WTC11 (cell line): Measurements from ENCODE around the gene OTUD4. TPM values are rescaled to one million over a fixed set of nuclear protein-coding genes. Genes with fewer than 3 reads are reported as not detected.

Source experiments
- ATAC-seq: fragments of 200-7000 bp; cut with Tn5 transposase; 2 replicates; pipeline ENCODE4 v1.10.0; 2021; ENCODE audit warnings: mild to moderate bottlenecking, moderate library complexity
- CTCF ChIA-PET: fragments of 300-600 bp; sonication (Branson Sonifier 250); formaldehyde crosslinking; loops from one replicate; lab custom pipeline; 2021; ENCODE audit warnings: antibody characterized with exemption; lab: Charles Lee
- POLR2A ChIA-PET: fragments of 350-600 bp; sonication (Branson Sonifier 250); formaldehyde crosslinking; loops from one replicate; lab custom pipeline; 2021; ENCODE audit warnings: antibody characterized with exemption; lab: Charles Lee
- DNase-seq: peaks from one replicate; pipeline ENCODE4 v3.0.0; 2021; ENCODE audit warnings: low spot score
- H3K27ac Mint-ChIP-seq: 2 replicates; pipeline ENCODE4 v1.8.0; 2021; ENCODE audit warnings: mixed read lengths
- H3K27me3 Mint-ChIP-seq: 2 replicates; pipeline ENCODE4 v1.8.0; 2021; ENCODE audit warnings: low read depth, mild to moderate bottlenecking, moderate library complexity, mixed read lengths
- H3K36me3 Mint-ChIP-seq: 2 replicates; pipeline ENCODE4 v1.8.0; 2021; ENCODE audit warnings: mixed read lengths
- H3K4me1 Mint-ChIP-seq: 2 replicates; pipeline ENCODE4 v1.8.0; 2022; ENCODE audit warnings: mixed read lengths
- H3K4me3 Mint-ChIP-seq: 2 replicates; pipeline ENCODE4 v1.8.0; 2021; ENCODE audit warnings: mild to moderate bottlenecking, moderate library complexity, mixed read lengths
- H3K9me3 Mint-ChIP-seq: 2 replicates; pipeline ENCODE4 v1.8.0; 2021; ENCODE audit warnings: mixed read lengths
- CBFB ChIP-seq: sonication (generic); formaldehyde crosslinking; IDR thresholded peaks from 2 replicates; pipeline ENCODE4 v1.8.1; 2022; ENCODE audit warnings: mild to moderate bottlenecking, low read depth, missing genetic modification reagents
- ETV6 ChIP-seq: sonication (generic); formaldehyde crosslinking; IDR thresholded peaks from 2 replicates; pipeline ENCODE4 v1.8.1; 2022; ENCODE audit warnings: mild to moderate bottlenecking, missing genetic modification reagents
- GRHL2 ChIP-seq: fragments of 250-450 bp; sonication (Bioruptor Pico); IDR thresholded peaks from 2 replicates; pipeline ENCODE4 v1.8.0; 2022; ENCODE audit warnings: mild to moderate bottlenecking, moderate library complexity; ENCODE audit not compliant: insufficient replicate concordance, severe bottlenecking
- JAZF1 ChIP-seq: fragments of 250-450 bp; sonication (Bioruptor Pico); IDR thresholded peaks from 2 replicates; pipeline ENCODE4 v1.9.0; 2021; ENCODE audit warnings: moderate library complexity, mild to moderate bottlenecking, inconsistent platforms
- KAT7 ChIP-seq: sonication (generic); formaldehyde crosslinking; IDR thresholded peaks from 2 replicates; pipeline ENCODE4 v1.8.1; 2023; ENCODE audit warnings: missing genetic modification reagents, mild to moderate bottlenecking, borderline replicate concordance
- NR1H2 ChIP-seq: sonication (generic); formaldehyde crosslinking; IDR thresholded peaks from 2 replicates; pipeline ENCODE4 v1.9.0; 2021; ENCODE audit warnings: mild to moderate bottlenecking, moderate library complexity, missing genetic modification reagents
- NR2C2 ChIP-seq: sonication (generic); formaldehyde crosslinking; IDR thresholded peaks from 2 replicates; pipeline ENCODE4 v1.8.0; 2022; ENCODE audit warnings: mild to moderate bottlenecking, missing genetic modification reagents
- SOX15 ChIP-seq: fragments of 250-450 bp; sonication (Bioruptor Pico); IDR thresholded peaks from 2 replicates; pipeline ENCODE4 v1.9.0; 2021; ENCODE audit warnings: mild to moderate bottlenecking
- SP1 ChIP-seq: sonication (generic); formaldehyde crosslinking; conservative IDR thresholded peaks from 2 replicates; pipeline ENCODE4 v1.8.1; 2022; ENCODE audit warnings: missing genetic modification reagents
- TP53 ChIP-seq: sonication (generic); formaldehyde crosslinking; IDR thresholded peaks from 2 replicates; pipeline ENCODE4 v1.8.1; 2023; ENCODE audit warnings: mild to moderate bottlenecking, missing genetic modification reagents
- ZNF317 ChIP-seq: sonication (generic); formaldehyde crosslinking; IDR thresholded peaks from 2 replicates; pipeline ENCODE4 v1.8.1; 2023; ENCODE audit warnings: low read depth, mild to moderate bottlenecking, moderate library complexity, missing genetic modification reagents, borderline replicate concordance
- total RNA-seq: library from RNA; stranded (reverse); gene quantifications from 3 replicates; pipeline ENCODE4 v1.2.3, GENCODE V29; 2021
- TF ChIP-seq, protein P1 (sequence below): sonication (generic); formaldehyde crosslinking; IDR thresholded peaks from 2 replicates; pipeline ENCODE4 v1.8.1; 2023; ENCODE audit warnings: mild to moderate bottlenecking, missing genetic modification reagents, moderate library complexity
- TF ChIP-seq, protein P2 (sequence below): sonication (generic); formaldehyde crosslinking; IDR thresholded peaks from 2 replicates; pipeline ENCODE4 v1.8.0; 2023; ENCODE audit warnings: mild to moderate bottlenecking, missing genetic modification reagents
- TF ChIP-seq, protein P3 (sequence below): sonication (generic); formaldehyde crosslinking; IDR thresholded peaks from 2 replicates; pipeline ENCODE4 v1.8.1; 2022; ENCODE audit warnings: missing genetic modification reagents, borderline replicate concordance
- TF ChIP-seq, protein P4 (sequence below): sonication (generic); formaldehyde crosslinking; IDR thresholded peaks from 2 replicates; pipeline ENCODE4 v1.8.1; 2023; ENCODE audit warnings: mild to moderate bottlenecking, missing genetic modification reagents
- TF ChIP-seq, protein P5 (sequence below): sonication (generic); formaldehyde crosslinking; IDR thresholded peaks from 2 replicates; pipeline ENCODE4 v1.8.1; 2022; ENCODE audit warnings: low read depth, mild to moderate bottlenecking, moderate library complexity, missing genetic modification reagents, borderline replicate concordance
- TF ChIP-seq, protein P6 (sequence below): sonication (generic); formaldehyde crosslinking; IDR thresholded peaks from 2 replicates; pipeline ENCODE4 v1.8.1; 2023; ENCODE audit warnings: mild to moderate bottlenecking, missing genetic modification reagents, moderate library complexity
- TF ChIP-seq, protein P7 (sequence below): sonication (generic); formaldehyde crosslinking; IDR thresholded peaks from 2 replicates; pipeline ENCODE4 v1.8.0; 2022; ENCODE audit warnings: missing genetic modification reagents

The OTUD4 gene
- total RNA-seq, 1 experiment from 2014 or later: 44.6 TPM

DNA sequence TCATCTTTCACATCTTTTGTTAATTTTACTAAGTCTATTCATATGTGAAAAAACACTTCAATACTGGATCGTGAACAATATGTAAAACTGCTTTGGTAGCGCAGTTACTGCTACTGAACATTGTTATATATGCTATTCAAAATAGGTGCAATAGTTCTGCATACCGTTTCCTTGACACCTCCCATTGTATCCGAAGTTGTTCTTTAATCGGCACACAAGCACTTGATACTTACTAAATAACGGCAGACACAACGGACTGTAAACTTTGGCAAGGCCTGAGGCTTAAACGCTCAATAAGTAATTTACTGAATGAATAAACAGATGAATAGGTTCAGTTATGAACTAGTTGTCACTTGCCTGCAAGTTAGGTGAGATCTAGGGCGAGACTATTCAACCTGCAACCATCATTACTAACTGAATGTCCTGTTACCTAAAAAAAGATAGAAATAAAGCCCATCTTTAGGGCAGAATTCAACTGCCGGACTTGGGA, 83.0 kb downstream of the OTUD4 start:
- POLR2A ChIA-PET: interaction anchor here (0.6 kb wide), 1 partner anchor 12 kb away, joined by 3 read pairs; no protein-coding TSS in a partner anchor

DNA sequence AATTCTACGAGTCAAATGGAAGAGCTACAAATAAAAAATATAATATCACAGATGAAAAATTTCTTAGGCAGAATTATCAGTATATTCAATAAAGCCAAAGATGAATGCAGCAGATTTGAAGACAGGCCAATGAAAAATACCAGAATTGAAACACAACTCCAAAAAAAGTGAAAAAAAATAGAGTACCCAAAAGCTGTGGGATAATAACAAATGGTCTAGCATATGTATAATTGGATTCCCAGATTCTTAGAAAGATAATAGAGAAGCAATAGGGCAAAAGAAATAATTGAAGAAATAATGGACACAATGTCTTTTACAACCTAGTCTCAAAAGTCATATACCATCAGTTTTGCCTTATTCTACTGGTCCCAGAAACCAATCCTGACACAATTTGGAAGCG, 86.8 kb downstream of the OTUD4 start:
- POLR2A ChIA-PET: no interaction called here
- no peak overlapping the region for H3K4me3 Mint-ChIP-seq
- H3K36me3 Mint-ChIP-seq: peaks cover 39% of the 10 kb centered on the region
- H3K27me3 Mint-ChIP-seq: no peaks in the 10 kb centered on the region
- CTCF ChIA-PET: no interaction called here
- H3K27ac Mint-ChIP-seq: no peak overlapping the region
- DNase-seq: no peak
- peaks cover 15% of the 10 kb centered on the region for H3K9me3 Mint-ChIP-seq
- peaks cover 8% of the 10 kb centered on the region; the same call in 1 of the 2 replicates for H3K4me1 Mint-ChIP-seq
- TF ChIP-seq, protein P1, sequence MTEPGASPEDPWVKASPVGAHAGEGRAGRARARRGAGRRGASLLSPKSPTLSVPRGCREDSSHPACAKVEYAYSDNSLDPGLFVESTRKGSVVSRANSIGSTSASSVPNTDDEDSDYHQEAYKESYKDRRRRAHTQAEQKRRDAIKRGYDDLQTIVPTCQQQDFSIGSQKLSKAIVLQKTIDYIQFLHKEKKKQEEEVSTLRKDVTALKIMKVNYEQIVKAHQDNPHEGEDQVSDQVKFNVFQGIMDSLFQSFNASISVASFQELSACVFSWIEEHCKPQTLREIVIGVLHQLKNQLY (CRISPR knock-in tag): no peak
- TF ChIP-seq SOX15 (CRISPR knock-in tag): no peak
- TF ChIP-seq, protein P2, sequence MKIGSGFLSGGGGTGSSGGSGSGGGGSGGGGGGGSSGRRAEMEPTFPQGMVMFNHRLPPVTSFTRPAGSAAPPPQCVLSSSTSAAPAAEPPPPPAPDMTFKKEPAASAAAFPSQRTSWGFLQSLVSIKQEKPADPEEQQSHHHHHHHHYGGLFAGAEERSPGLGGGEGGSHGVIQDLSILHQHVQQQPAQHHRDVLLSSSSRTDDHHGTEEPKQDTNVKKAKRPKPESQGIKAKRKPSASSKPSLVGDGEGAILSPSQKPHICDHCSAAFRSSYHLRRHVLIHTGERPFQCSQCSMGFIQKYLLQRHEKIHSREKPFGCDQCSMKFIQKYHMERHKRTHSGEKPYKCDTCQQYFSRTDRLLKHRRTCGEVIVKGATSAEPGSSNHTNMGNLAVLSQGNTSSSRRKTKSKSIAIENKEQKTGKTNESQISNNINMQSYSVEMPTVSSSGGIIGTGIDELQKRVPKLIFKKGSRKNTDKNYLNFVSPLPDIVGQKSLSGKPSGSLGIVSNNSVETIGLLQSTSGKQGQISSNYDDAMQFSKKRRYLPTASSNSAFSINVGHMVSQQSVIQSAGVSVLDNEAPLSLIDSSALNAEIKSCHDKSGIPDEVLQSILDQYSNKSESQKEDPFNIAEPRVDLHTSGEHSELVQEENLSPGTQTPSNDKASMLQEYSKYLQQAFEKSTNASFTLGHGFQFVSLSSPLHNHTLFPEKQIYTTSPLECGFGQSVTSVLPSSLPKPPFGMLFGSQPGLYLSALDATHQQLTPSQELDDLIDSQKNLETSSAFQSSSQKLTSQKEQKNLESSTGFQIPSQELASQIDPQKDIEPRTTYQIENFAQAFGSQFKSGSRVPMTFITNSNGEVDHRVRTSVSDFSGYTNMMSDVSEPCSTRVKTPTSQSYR (CRISPR knock-in tag): no peak
- TF ChIP-seq, all 79 proteins: peak for 0
- no peak for ATAC-seq

More for the DNA sequence above, 83.0 kb downstream of the OTUD4 start:
- Mint-ChIP-seq H3K27me3 (no peaks in the 10 kb centered on the region), H3K4me3 (peak overlapping the region; percentile 96), H3K4me1 (peaks cover 15% of the 10 kb centered on the region), H3K27ac (peak overlapping the region; percentile 100), H3K36me3 (peaks cover 27% of the 10 kb centered on the region), H3K9me3 (peaks cover 15% of the 10 kb centered on the region)
- ATAC-seq (no peak), DNase-seq (no peak)
- CTCF ChIA-PET: interaction anchor here (0.7 kb wide), 1 partner anchor 30 kb away, joined by 3 read pairs; no protein-coding TSS in a partner anchor
- TF ChIP-seq, protein P3, sequence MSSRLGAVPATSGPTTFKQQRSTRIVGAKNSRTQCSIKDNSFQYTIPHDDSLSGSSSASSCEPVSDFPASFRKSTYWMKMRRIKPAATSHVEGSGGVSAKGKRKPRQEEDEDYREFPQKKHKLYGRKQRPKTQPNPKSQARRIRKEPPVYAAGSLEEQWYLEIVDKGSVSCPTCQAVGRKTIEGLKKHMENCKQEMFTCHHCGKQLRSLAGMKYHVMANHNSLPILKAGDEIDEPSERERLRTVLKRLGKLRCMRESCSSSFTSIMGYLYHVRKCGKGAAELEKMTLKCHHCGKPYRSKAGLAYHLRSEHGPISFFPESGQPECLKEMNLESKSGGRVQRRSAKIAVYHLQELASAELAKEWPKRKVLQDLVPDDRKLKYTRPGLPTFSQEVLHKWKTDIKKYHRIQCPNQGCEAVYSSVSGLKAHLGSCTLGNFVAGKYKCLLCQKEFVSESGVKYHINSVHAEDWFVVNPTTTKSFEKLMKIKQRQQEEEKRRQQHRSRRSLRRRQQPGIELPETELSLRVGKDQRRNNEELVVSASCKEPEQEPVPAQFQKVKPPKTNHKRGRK (CRISPR knock-in tag): no peak
- TF ChIP-seq, protein P4, sequence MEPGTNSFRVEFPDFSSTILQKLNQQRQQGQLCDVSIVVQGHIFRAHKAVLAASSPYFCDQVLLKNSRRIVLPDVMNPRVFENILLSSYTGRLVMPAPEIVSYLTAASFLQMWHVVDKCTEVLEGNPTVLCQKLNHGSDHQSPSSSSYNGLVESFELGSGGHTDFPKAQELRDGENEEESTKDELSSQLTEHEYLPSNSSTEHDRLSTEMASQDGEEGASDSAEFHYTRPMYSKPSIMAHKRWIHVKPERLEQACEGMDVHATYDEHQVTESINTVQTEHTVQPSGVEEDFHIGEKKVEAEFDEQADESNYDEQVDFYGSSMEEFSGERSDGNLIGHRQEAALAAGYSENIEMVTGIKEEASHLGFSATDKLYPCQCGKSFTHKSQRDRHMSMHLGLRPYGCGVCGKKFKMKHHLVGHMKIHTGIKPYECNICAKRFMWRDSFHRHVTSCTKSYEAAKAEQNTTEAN (CRISPR knock-in tag): no peak
- TF ChIP-seq, protein P5, sequence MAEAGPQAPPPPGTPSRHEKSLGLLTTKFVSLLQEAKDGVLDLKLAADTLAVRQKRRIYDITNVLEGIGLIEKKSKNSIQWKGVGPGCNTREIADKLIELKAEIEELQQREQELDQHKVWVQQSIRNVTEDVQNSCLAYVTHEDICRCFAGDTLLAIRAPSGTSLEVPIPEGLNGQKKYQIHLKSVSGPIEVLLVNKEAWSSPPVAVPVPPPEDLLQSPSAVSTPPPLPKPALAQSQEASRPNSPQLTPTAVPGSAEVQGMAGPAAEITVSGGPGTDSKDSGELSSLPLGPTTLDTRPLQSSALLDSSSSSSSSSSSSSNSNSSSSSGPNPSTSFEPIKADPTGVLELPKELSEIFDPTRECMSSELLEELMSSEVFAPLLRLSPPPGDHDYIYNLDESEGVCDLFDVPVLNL (CRISPR knock-in tag): no peak
- TF ChIP-seq KAT7 (CRISPR knock-in tag): no peak

DNA sequence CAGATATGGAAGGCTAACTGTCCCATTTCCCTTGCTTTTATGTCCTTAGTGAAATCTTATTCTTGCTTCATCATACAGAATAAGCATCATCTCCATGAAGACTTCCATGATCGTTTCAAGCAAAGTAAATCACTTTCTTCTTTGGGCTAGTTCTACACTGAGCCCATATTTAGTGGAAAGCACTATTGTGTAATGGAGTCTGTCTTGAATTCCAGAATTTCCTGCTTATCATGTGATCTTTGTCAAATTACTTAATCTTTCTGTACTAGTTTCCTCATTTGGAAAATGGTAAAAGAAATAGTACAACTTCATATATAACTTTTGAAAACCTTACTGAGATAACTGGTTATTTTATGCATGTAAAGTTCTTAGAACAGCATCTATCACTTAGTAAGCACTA, 90.0 kb downstream of the OTUD4 start:
- DNase-seq (no peak), ATAC-seq (no peak)
- Mint-ChIP-seq H3K4me1 (no peaks in the 10 kb centered on the region; the same call in 1 of the 2 replicates), H3K27ac (no peak overlapping the region), H3K9me3 (peaks cover 15% of the 10 kb centered on the region), H3K36me3 (peaks cover 45% of the 10 kb centered on the region), H3K4me3 (no peak overlapping the region), H3K27me3 (no peaks in the 10 kb centered on the region)
- TF ChIP-seq TP53: no peak
- TF ChIP-seq, protein P6, sequence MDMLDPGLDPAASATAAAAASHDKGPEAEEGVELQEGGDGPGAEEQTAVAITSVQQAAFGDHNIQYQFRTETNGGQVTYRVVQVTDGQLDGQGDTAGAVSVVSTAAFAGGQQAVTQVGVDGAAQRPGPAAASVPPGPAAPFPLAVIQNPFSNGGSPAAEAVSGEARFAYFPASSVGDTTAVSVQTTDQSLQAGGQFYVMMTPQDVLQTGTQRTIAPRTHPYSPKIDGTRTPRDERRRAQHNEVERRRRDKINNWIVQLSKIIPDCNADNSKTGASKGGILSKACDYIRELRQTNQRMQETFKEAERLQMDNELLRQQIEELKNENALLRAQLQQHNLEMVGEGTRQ (CRISPR knock-in tag): no peak
- TF ChIP-seq ZNF317: no peak
- no peak for TF ChIP-seq JAZF1 (CRISPR knock-in tag)
- TF ChIP-seq CBFB (CRISPR knock-in tag): no peak
- TF ChIP-seq NR2C2 (CRISPR knock-in tag): no peak
- TF ChIP-seq NR1H2 (CRISPR knock-in tag): no peak
- TF ChIP-seq SP1: no peak
- no peak for TF ChIP-seq GRHL2
- TF ChIP-seq, protein P7, sequence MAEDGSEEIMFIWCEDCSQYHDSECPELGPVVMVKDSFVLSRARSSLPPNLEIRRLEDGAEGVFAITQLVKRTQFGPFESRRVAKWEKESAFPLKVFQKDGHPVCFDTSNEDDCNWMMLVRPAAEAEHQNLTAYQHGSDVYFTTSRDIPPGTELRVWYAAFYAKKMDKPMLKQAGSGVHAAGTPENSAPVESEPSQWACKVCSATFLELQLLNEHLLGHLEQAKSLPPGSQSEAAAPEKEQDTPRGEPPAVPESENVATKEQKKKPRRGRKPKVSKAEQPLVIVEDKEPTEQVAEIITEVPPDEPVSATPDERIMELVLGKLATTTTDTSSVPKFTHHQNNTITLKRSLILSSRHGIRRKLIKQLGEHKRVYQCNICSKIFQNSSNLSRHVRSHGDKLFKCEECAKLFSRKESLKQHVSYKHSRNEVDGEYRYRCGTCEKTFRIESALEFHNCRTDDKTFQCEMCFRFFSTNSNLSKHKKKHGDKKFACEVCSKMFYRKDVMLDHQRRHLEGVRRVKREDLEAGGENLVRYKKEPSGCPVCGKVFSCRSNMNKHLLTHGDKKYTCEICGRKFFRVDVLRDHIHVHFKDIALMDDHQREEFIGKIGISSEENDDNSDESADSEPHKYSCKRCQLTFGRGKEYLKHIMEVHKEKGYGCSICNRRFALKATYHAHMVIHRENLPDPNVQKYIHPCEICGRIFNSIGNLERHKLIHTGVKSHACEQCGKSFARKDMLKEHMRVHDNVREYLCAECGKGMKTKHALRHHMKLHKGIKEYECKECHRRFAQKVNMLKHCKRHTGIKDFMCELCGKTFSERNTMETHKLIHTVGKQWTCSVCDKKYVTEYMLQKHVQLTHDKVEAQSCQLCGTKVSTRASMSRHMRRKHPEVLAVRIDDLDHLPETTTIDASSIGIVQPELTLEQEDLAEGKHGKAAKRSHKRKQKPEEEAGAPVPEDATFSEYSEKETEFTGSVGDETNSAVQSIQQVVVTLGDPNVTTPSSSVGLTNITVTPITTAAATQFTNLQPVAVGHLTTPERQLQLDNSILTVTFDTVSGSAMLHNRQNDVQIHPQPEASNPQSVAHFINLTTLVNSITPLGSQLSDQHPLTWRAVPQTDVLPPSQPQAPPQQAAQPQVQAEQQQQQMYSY (CRISPR knock-in tag): no peak
- TF ChIP-seq ETV6 (CRISPR knock-in tag): no peak
- ChIA-PET CTCF (no interaction called here), POLR2A (no interaction called here)
